DLD1 (cell line): ENCODE data around the gene MRPL34.
"Not testable (repeated sequence)": the region's sequence is repeated elsewhere in the genome, so short reads cannot be mapped to it uniquely, and the experiment has no call there.

ENCODE experiments used
- in situ Hi-C: cut with HindIII; loops from 2 replicates; pipeline ENCODE4 v1.10.0; 2017; ENCODE audit warnings: low sequenced_read_pairs

The MRPL34 gene

DNA sequence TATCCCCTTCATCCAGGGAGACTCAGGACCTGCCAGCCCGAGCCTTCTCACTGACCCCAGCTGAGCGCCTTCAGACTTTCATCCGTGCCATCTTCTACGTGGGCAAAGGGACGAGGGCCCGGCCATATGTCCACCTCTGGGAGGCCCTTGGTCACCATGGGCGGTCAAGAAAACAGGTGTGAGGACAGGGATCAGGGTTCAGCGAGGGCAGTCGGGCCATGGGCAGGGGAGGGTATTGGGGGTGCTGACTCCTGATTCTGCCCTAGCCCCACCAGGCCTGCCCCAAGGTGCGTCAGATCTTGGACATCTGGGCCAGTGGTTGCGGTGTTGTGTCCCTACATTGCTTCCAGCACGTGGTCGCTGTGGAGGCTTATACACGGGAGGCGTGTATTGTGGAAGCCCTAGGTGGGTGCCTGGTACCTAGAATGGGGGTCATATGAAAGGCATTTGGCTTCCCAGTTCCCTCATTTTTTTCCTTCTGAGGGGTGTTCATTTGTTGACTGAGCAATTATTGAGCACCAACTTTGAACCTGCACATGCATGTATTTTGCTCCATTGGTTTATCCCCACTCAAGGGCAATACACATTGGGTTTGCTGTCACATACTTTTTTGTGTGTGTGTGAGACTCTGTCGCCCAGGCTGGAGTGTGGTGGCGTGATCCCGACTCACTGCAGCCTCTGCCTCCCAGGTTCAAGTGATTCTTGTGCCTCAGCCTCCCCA is 20.1 kb upstream of the MRPL34 start:
- in situ Hi-C loops: no loop called here

DNA sequence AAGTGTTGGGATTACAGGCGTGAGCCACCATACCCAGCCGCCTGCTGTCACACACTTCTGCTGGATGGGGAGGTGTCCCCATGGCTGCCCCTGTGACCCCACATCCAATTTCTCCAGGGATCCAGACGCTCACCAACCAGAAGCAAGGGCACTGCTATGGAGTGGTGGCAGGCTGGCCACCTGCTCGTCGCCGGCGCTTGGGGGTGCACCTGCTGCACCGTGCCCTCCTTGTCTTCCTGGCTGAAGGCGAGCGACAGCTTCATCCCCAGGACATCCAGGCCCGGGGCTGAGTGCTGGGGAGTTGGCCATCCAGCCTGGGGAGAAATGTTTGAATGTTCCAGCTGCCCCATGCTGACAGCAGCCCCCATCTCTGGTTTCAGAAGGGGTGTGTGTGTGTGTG is 19.4 kb upstream of the MRPL34 start:
- in situ Hi-C loops: no loop called here

DNA sequence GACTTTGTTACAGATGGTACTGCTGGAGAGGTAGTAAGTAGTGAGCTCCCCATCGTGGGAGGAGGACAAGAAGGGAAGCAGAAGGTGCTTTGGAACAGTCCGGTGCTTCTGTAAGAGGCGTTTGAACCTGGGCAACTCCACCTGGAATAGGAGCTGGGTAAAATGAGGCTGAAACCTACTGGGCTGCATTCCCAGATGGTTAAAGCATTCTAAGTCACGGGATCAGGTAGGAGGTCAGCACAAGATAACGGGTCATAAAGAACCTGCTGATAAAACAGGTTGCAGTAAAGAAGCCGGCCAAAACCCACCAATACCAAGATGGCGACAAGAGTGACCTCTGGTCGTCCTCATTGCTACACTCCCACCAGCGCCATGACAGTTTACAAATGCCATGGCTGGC is 18.9 kb upstream of the MRPL34 start:
- in situ Hi-C loops: no loop called here

DNA sequence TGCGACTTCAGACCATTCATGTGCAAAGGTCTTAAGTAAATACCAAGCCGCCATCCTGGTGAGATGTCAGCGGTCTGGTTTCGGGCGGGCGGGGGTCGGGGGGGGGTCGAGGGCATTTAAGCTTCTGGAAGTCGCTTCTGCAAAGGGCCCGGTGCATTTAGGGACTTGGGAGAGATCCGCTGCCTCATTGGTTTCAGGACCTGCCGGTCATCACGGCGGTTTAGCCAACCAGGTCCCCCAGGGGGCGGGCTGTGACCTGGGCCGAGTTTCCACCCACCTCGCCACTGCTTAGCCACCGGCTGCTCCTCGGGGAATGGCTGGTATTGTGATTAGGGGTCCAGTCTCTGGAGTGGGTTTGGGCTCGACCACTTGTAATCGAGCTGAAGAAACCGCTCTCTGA is 16.2 kb upstream of the MRPL34 start:
- in situ Hi-C loops: no loop called here

DNA sequence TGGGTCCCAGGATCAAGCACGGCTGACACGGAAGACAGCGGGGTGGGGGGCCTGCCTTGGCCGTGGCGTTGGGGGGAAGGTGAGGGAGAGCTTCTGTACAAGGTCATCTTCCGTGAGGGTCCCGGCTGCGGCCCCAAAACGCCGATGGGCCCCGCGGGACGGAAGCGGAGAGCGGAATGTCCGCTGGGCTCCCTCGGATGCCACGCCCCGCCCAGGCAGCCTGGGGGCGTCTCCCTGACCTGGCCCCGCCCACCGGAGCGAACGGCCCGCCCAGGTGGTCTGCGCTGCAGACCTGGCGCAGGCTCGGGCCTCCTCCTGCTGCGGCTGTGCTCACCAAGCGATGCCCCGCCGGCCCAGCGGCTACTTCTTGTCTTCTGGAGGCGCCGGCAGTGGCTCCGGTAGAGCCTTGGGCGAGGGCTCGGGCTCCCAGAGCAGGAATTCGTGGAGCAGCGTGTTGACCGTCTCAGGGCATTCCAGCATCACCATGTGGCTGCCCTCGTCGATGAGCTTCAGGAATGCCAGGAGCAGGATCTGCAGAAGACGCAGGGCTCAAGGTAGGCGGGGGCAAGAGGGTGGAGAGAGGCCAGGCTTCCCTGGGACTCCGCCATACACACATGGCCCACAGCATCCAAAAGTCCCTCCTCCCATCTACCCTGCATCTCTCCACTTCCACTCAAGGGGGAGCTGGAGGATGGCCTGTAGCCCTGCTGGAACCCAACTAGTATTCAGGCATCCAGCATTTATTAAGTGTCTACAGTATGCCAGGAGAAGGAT is 13.2 kb upstream of the MRPL34 start:
- in situ Hi-C loops: no loop called here

DNA sequence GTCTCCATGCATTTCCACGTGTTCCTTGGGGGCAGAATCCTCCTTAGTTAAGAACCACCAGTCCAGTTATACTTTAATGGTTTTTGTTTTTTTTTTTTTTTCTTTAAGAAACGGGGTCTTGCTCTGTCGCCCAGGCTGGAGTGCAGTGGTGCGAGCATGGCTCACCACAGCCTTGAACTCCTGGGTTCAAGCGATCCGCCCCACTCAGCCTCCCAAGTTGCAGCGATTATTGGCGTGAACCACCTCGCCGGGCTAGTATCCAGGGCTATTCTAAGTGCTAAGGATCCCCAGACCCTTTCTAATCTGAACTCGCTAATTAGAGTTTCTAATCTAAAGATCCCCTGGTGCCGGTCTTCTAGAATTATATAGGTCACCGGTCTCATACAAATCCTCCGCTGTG is 12.1 kb upstream of the MRPL34 start:
- in situ Hi-C loops: no loop called here

DNA sequence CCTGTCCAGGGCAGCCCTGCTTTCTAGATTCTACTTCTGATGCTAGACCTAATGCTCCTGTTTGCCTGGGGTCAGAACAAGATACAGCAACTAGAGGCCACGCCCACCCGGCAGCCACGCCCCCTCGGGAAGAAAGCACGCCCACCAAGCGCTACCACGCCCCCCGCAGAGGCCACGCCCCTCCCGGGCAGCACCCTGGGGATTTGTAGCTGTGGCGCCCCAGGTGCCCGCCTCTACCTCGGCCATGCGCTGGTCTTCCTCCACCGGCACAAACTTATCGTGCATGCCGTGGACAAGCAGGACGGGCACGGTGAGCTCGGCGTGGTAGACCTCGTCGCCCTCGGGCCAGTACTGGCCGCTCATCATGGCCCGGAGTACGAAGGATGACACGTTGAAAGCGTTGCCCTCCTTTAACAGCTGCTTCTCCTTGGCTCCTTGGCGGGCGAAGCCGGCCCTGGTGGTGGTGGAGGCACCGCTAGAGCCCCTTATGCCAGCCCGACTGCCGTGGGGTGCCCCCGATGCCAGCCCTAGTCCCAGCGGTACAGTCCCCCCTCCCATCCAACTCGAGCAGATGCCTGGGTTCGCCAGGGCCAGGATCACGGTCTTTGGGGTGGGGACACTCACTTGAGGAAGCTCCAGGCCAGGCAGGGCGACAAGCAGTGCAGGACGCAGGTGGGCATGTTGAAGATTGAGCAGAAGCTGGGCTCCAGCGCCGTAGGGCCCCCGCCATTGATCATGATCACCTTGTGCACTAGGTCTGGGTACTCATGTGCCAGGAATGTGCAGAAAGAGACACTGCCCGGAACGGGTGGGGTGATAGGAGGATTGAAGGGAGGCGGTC is 11.4 kb upstream of the MRPL34 start:
- in situ Hi-C loops: no loop called here

DNA sequence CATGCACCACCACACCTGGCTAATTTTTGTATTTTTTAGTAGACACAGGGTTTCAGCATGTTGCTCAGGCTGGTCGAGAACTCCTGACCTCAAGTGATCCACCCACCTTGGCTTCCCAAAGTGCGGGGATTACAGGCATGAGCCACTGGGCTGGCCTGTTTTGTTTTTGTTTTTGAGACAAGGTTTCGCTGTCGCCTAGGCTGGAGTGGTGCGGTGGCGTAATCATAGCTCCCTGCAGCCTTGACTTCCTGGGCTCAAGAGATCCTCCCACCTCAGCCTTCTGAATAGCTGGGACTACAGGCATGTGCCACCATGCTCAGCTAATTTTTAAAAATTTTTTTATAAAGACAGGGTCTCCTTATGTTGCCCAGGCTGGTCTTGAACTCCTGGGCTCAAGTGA is 10.1 kb upstream of the MRPL34 start:
- in situ Hi-C loops: not testable (repeated sequence)

DNA sequence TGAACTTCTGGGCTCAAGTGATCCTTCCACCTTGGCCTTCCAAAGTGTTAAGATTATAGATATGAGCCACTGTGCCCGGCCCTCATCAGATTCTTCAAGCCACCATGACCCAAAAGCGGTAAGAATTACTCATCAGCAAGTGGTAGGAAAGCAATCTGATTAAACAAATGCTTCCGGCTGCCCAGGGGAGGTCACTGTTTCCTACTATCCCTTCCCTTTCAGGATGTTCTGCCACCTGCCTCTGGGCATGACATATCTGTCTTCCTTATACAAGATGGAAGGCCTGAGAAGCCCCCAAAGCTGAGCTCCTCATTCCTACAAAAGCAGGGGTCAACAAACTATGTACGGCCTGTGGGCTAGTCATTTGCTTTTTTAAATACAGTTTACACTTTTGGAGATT is 9.4 kb upstream of the MRPL34 start:
- in situ Hi-C loops: no loop called here

DNA sequence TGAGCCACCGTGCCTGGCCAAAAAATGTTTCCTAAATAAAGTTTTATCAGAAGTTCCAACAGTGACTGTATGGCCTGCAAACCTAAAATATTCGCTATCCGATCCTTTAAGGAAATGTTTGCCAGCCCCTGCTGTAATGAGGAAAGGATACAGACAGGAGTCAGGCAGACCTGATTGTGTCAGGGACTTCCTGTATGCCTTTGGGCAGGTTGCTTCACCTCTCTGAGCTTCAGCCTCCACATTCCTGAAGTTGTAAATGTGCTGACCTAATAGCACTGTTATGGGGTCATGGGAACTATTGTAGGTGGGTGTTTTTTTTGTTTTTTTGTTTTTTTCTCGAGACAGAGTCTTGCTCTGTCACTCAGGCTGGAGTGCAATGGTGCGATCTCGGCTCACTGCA is 8.7 kb upstream of the MRPL34 start:
- in situ Hi-C loops: no loop called here

DNA sequence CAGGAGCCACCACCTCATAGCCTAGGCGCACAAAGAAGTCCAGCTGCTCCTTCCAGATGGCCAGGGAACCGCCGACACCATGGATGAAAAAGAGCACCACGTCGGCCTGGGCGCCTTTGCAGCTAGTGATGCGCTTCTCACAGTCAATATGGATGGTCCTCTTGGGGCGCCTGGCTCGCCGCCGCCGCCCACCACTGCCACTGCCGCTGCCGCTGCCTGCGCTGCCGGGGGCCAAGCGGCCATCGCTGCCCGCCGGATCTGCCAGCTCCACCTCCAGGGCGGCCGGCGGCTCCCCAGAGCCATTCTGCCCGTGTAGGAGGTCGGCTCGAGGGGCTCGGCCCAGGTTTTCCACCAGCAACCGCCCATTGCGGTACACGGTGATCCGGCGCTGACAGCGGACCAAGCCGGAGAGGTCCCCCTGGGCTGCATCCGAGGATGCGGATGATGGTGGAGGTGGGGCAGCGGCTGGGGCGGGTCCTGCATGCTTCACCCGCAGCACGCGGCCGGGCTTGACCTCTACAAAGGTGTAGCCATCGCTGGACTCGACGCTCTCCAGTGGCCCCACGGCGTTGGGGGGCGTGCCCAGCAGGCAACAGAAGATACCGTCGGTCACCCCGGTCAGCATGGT is 4.6 kb upstream of the MRPL34 start:
- in situ Hi-C loops: no loop called here

DNA sequence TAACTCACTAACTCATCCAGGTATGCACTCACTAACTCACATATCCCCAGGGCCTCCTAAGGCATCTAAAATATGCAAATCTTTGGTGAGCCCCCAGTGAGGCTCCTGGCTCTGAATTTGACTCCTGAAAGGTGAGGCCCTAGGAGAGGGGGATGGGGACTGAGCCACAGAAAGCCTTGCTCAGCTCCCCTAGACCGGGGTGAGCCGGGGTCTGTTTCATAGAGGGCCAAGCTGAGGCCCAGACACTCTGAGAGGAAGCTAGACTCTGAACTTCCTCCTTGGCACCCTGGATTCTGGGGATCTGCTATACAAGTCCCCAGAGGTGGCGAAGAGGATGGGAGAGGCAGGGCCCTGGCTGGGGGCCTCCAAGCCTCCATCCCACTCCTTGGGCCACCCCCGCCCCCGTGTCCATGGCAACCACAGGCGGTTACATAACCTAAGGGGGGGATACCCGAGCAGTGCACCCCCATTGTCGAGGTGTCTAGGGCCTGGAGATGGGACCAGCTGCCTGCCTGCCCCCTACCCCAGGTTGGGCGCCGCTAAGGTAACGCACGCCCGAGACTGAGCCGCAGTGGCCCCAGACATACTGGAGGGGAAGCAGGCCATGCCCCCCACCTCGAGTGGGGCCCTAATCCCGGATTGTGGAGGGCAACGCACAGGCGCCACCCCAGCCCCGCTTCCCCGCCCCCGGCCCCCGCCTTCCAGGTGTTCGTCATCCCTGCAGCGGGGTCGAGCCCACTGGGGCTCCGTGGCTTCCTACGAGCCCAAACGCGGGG is 3.1 kb upstream of the MRPL34 start:
- in situ Hi-C loops: no loop called here

DNA sequence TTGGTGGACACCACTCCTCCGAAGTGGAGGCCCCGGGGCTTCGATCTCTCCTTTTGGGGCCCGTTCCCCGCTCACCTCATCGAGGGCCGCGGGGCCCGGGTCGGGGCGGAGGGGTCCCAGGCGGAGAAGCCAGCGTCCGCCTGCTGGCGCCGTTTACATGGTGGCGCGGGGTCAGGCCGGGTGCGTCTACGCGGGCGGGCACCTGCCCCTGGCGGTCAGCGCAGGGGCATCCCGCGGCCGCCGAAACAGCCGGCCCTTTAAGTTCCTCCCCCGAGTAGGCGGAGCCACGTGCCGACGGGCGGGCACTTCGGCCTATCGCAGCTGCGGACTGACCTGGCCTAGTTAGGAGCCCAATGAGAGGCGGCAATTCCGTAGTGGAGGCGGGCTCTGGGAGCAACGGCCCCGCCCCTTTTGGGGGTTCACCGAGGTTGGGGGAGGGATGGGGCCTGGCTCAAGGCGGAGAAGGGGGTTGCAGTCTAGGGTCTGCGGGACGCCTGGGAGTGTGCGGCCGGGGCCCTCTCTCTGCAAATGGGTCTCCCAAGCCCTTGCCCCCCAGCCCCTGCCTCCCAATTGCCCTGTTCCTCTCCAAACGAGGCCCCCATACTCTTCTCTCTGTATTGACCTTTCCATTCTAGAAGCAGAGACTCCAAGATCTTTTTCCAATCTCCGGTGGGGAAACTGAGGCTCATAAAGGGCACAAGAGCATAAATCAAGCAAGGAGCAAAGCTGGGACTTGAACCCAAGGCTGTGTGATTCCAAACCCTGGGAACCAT is 2.3 kb upstream of the MRPL34 start, which contains the start of gene ABHD8:
Gene ABHD8, minus strand, starts transcription at position 259 of the 773 bp plus-strand sequence. CDS start 1,809 bp downstream, outside the sequence.
- in situ Hi-C loops: no loop called here

DNA sequence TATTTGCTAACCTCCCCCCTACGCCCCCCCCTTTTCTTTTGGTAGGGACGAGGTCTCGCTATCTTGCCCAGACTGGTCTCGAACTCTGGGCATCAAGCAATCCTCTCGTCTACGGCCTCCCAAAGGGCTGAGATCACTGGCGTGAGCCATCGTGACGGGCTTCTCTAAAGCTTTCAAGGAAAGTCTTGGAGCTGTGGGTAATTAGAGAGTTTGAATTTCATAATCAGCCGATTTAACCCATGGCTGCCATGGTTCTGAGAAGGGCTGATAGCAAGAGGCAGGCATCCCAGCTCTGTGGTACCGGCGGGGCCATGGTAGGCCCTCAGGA is 1.8 kb upstream of the MRPL34 start:
- in situ Hi-C loops: no loop called here

DNA sequence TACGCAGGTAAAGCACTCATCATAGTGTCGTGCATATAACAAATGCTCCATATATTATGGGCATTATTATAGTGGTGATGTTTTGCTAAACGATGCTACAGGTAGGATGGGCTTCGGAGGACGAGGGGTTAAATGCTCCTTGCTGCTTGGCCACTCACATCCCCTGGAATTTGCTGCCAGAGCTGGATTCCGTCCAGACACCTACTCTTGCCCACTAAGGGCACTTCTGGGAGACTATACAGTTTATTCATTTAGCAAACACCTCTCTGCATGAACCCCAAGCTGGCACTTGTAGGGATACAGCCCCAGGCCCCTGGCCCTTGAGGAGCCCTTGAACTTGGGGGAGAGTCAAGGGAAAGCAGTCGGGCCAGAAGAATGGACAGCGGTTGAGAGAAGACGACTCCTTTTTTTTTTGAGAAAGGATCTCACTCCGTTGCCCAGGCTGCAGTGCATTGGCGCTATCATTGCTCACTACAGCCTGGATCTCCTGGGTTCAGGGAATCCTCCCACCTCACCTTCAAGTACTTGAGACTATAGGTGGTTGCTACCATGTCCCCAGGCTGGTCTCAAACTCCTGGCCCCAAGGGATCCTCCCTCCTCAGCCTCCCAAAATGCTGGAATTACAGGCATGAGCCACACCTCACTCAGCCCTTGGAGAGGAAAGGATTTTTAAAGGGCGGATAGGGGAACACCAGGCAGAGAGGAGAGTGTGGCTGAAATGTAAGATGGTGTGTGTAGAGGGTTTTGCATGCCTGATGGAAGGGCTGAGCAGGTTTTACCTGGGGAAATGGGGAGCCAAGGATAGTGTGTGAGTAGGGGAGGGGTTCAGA is 1.1 kb upstream of the MRPL34 start:
- in situ Hi-C loops: no loop called here

DNA sequence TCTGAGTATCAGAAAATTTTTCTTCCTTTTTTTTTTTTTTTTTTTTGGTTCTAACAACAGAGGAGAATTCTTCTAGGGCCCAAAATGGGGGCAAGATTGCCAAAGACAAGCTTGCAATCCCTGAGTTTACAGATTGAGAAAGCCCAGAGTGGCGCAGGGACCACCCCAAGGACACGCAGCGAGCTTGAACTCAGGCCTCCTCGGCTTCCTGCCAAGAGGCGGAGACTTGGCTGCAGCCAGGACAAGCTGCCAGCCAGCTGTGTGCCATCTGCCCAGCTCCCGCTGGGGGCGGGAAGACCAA is 506 bp upstream of the MRPL34 start:
- in situ Hi-C loops: no loop called here

DNA sequence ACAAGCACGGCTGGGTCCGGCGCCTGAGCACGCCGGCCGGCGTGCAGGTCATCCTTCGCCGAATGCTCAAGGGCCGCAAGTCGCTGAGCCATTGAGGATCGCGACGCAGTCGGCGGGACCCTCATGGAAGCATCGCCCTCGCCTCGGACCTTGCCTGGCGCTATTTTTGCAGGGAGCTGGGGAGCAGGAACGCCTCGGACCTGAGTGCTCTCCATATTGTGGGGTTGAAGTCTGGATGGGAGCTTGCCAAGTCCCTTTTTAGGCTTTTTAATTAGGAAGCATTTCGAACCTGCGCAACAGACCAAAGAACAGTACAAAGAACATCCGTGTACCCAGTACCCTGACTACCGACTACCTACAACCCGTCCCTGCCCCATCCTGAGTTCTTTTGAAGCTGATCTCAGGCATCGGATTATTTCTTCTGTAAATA is 628 bp downstream of the MRPL34 start:
- in situ Hi-C loops: no loop called here

DNA sequence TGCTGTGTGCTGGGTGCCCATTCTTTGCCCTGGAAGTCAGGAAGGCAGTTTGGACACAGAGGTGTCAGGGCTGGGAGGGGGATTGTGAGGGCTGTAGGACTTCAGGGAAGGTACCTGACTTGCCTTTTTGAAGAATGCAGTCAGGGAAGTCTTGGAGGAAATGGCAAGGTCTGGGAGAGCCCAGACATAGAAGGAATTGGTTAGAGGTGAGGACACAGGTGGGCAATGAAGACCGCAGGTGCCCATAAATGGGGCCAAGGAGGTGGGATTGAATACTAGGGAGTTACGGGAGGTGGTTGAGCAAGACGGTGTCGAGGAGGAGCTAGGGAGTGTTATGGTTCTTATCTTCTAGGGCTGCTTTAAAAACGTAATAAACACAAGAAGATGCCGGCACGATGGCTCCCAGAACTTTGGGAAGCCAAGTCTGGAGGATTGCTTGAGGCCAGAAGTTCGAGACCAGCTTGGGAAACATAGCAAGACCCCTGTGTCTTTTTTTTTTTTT is 2.3 kb downstream of the MRPL34 start:
- in situ Hi-C loops: no loop called here
